ENCODE measurements around the gene LRRC17. TPM values are rescaled to one million over a fixed set of nuclear protein-coding genes. Genes with fewer than 3 reads are reported as not detected.

The LRRC17 gene
- total RNA-seq, 1 experiment from 2014 or later: 0.47 TPM

DNA sequence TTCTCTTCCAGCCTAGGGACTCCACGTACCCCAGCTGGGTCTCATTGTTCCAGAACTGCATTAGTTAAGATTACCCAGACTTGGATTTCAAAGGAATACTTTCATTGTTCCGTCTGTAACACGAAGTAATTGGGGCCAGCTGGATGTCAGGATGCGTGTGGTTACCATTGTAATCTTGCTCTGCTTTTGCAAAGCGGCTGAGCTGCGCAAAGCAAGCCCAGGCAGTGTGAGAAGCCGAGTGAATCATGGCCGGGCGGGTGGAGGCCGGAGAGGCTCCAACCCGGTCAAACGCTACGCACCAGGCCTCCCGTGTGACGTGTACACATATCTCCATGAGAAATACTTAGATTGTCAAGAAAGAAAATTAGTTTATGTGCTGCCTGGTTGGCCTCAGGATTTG is 21.0 kb downstream of the LRRC17 start:
- H3K9ac ChIP-seq (ENCODE audit: low read length): no peak overlapping the region
- CTCF ChIA-PET: no interaction called here
- H3K9me2 ChIP-seq (ENCODE audit: insufficient read depth): no peaks in the 10 kb centered on the region
- TF ChIP-seq POLR2AphosphoS5 (IDR thresholded peaks at IDR 0.05; ENCODE audit: low read depth, low read length): no peak
- TF ChIP-seq ZNF274 (IDR thresholded peaks at IDR 0.05; ENCODE audit: low read depth, low read length): no peak
- no peak for TF ChIP-seq EGR1 (IDR thresholded peaks at IDR 0.05; ENCODE audit: low read depth)
- TF ChIP-seq JUND (IDR thresholded peaks at IDR 0.05): no peak
- no peak for TF ChIP-seq FOSL1 (IDR thresholded peaks at IDR 0.05; ENCODE audit: low read depth)
- TF ChIP-seq CEBPB (IDR thresholded peaks at IDR 0.05; ENCODE audit: low read depth): no peak
- no peaks in the 10 kb centered on the region for H3K36me3 ChIP-seq (ENCODE audit: control insufficient read depth in 1 of 2, insufficient read depth in 2 of 2, low read length in 2 of 2)
- H3K79me2 ChIP-seq (ENCODE audit: insufficient read depth, low read length): no peaks in the 10 kb centered on the region
- H3K4me1 ChIP-seq (ENCODE audit: control insufficient read depth in 1 of 2, insufficient read depth in 2 of 2, low read length in 2 of 2): no peaks in the 10 kb centered on the region
- H3K27ac ChIP-seq (ENCODE audit: low read depth, low read length): no peak overlapping the region
- POLR2A ChIA-PET: no interaction called here
- DNase-seq (ENCODE audit: low read depth, low spot score) (no peak), ATAC-seq (no peak)
- no peak overlapping the region for H3K4me2 ChIP-seq (ENCODE audit: low read length)
- no peaks in the 10 kb centered on the region for H3K27me3 ChIP-seq (ENCODE audit: insufficient read depth, low read length)
- RAD21 ChIA-PET (ENCODE audit: low non-redundant PET in 1 of 2, low total read pairs in 2 of 2, uncharacterized antibody in 2 of 2, unreplicated experiment in 2 of 2): no interaction called here
- intact Hi-C loops (cut with micrococcal nuclease): no loop called here
- no peaks in the 10 kb centered on the region for H3K9me3 ChIP-seq (ENCODE audit: control insufficient read depth in 1 of 2, insufficient read depth in 1 of 2, low read depth in 1 of 2, low read length in 2 of 2)
- H2AFZ ChIP-seq (ENCODE audit: low read depth, low read length, poor library complexity, severe bottlenecking): no peak overlapping the region
- no peaks in the 10 kb centered on the region for H4K20me1 ChIP-seq (ENCODE audit: insufficient read depth)
- no peak overlapping the region for H3K4me3 ChIP-seq (replicated peaks in 1 of 2; ENCODE audit: low read depth in 1 of 2, low read length in 2 of 2)
- no TSS peak for BruUV-seq (replicated peaks)

DNA sequence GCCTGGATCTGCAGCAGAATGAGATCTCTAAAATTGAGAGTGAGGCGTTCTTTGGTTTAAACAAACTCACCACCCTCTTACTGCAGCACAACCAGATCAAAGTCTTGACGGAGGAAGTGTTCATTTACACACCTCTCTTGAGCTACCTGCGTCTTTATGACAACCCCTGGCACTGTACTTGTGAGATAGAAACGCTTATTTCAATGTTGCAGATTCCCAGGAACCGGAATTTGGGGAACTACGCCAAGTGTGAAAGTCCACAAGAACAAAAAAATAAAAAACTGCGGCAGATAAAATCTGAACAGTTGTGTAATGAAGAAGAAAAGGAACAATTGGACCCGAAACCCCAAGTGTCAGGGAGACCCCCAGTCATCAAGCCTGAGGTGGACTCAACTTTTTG is 21.4 kb downstream of the LRRC17 start:
- Histone ChIP-seq H3K9me3 (ENCODE audit: control insufficient read depth in 1 of 2, insufficient read depth in 1 of 2, low read depth in 1 of 2, low read length in 2 of 2) (no peaks in the 10 kb centered on the region), H3K79me2 (ENCODE audit: insufficient read depth, low read length) (no peaks in the 10 kb centered on the region), H3K9me2 (ENCODE audit: insufficient read depth) (no peaks in the 10 kb centered on the region), H3K4me3 (replicated peaks in 1 of 2; ENCODE audit: low read depth in 1 of 2, low read length in 2 of 2) (no peak overlapping the region), H3K4me1 (ENCODE audit: control insufficient read depth in 1 of 2, insufficient read depth in 2 of 2, low read length in 2 of 2) (no peaks in the 10 kb centered on the region), H3K36me3 (ENCODE audit: control insufficient read depth in 1 of 2, insufficient read depth in 2 of 2, low read length in 2 of 2) (no peaks in the 10 kb centered on the region), H3K27ac (ENCODE audit: low read depth, low read length) (no peak overlapping the region), H3K9ac (ENCODE audit: low read length) (no peak overlapping the region), H3K27me3 (ENCODE audit: insufficient read depth, low read length) (no peaks in the 10 kb centered on the region), H4K20me1 (ENCODE audit: insufficient read depth) (no peaks in the 10 kb centered on the region), H2AFZ (ENCODE audit: low read depth, low read length, poor library complexity, severe bottlenecking) (no peak overlapping the region), H3K4me2 (ENCODE audit: low read length) (no peak overlapping the region)
- no TSS peak for BruUV-seq (replicated peaks)
- no peak for TF ChIP-seq POLR2AphosphoS5 (IDR thresholded peaks at IDR 0.05; ENCODE audit: low read depth, low read length)
- TF ChIP-seq ZFX (IDR thresholded peaks at IDR 0.05): no peak
- TF ChIP-seq, protein P1, sequence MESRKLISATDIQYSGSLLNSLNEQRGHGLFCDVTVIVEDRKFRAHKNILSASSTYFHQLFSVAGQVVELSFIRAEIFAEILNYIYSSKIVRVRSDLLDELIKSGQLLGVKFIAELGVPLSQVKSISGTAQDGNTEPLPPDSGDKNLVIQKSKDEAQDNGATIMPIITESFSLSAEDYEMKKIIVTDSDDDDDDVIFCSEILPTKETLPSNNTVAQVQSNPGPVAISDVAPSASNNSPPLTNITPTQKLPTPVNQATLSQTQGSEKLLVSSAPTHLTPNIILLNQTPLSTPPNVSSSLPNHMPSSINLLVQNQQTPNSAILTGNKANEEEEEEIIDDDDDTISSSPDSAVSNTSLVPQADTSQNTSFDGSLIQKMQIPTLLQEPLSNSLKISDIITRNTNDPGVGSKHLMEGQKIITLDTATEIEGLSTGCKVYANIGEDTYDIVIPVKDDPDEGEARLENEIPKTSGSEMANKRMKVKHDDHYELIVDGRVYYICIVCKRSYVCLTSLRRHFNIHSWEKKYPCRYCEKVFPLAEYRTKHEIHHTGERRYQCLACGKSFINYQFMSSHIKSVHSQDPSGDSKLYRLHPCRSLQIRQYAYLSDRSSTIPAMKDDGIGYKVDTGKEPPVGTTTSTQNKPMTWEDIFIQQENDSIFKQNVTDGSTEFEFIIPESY (IDR thresholded peaks at IDR 0.05; ENCODE audit: extremely low read depth, insufficient replicate concordance, low read length): no peak
- TF ChIP-seq ELF1 (IDR thresholded peaks at IDR 0.05; ENCODE audit: borderline replicate concordance, low read depth): no peak
- TF ChIP-seq, protein P2, sequence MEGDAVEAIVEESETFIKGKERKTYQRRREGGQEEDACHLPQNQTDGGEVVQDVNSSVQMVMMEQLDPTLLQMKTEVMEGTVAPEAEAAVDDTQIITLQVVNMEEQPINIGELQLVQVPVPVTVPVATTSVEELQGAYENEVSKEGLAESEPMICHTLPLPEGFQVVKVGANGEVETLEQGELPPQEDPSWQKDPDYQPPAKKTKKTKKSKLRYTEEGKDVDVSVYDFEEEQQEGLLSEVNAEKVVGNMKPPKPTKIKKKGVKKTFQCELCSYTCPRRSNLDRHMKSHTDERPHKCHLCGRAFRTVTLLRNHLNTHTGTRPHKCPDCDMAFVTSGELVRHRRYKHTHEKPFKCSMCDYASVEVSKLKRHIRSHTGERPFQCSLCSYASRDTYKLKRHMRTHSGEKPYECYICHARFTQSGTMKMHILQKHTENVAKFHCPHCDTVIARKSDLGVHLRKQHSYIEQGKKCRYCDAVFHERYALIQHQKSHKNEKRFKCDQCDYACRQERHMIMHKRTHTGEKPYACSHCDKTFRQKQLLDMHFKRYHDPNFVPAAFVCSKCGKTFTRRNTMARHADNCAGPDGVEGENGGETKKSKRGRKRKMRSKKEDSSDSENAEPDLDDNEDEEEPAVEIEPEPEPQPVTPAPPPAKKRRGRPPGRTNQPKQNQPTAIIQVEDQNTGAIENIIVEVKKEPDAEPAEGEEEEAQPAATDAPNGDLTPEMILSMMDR (IDR thresholded peaks at IDR 0.05 in 2 of 3, conservative IDR thresholded peaks at IDR 0.05 in 1 of 3; ENCODE audit: borderline replicate concordance in 1 of 3, insufficient read depth in 1 of 3, low read depth in 2 of 3, low read length in 2 of 3): no peak
- no peak for TF ChIP-seq TCF7L2 (IDR thresholded peaks at IDR 0.05; ENCODE audit: borderline replicate concordance, extremely low read depth, insufficient read depth, insufficient read length)
- TF ChIP-seq FOSL1 (IDR thresholded peaks at IDR 0.05; ENCODE audit: low read depth): no peak
- TF ChIP-seq EZH2phosphoT487 (IDR thresholded peaks at IDR 0.05; ENCODE audit: borderline replicate concordance): no peak
- no peak for TF ChIP-seq SRF (IDR thresholded peaks at IDR 0.05; ENCODE audit: low read depth)
- intact Hi-C loops (cut with micrococcal nuclease): no loop called here
- DNase-seq (ENCODE audit: low read depth, low spot score) (no peak), ATAC-seq (no peak)
- ChIA-PET POLR2A (no interaction called here), CTCF (no interaction called here), RAD21 (ENCODE audit: low non-redundant PET in 1 of 2, low total read pairs in 2 of 2, uncharacterized antibody in 2 of 2, unreplicated experiment in 2 of 2) (no interaction called here)

All from HCT116 (cell line).